LNCAP (cell line): ENCODE results near the gene OAF.

Source experiments
- TF ChIP-seq, protein P1 (sequence below): fragments of 450-650 bp; IDR thresholded peaks from 2 replicates; pipeline ENCODE4 v1.5.1; 2017; ENCODE audit warnings: mild to moderate bottlenecking

The OAF gene

DNA sequence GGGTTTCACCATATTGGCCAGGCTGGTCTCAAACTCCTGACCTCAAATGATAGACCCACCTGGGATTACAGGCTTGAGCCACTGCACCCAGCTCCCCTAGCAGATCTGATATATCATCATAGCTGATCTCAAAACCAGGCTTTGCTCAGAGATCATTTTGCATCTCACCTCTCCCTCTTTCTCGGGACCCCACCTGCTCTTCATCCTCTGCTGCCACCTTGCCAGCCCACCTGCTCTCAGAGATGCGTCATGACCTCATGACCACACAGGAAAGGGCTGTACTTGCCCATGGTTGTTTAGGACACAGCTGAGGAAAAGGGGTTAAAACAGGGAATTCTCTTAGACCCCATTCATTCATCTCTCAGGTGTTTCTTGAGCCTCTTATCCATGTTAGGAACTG lies 56.5 kb downstream of the OAF start:
- TF ChIP-seq, protein P1, sequence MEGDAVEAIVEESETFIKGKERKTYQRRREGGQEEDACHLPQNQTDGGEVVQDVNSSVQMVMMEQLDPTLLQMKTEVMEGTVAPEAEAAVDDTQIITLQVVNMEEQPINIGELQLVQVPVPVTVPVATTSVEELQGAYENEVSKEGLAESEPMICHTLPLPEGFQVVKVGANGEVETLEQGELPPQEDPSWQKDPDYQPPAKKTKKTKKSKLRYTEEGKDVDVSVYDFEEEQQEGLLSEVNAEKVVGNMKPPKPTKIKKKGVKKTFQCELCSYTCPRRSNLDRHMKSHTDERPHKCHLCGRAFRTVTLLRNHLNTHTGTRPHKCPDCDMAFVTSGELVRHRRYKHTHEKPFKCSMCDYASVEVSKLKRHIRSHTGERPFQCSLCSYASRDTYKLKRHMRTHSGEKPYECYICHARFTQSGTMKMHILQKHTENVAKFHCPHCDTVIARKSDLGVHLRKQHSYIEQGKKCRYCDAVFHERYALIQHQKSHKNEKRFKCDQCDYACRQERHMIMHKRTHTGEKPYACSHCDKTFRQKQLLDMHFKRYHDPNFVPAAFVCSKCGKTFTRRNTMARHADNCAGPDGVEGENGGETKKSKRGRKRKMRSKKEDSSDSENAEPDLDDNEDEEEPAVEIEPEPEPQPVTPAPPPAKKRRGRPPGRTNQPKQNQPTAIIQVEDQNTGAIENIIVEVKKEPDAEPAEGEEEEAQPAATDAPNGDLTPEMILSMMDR = no peak

DNA sequence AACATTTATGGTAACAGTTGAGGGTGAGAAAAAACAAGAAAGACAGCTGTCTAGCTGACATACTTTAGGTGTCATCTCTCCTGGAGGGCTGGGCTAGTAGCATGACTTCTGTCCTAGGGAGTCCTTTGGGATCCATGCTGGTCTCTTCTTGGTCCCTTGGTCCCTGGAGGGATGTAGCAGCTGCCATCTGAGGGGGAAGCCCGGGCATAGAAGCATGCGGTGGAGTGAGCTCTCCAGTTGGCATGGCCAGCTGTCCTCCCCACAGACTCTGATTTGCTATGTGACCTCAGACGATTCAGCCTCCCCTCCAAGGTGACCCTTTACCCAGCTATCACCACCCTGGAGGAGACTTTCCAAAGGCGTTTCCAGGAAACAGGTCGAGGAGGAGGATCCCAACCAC lies 57.9 kb downstream of the OAF start:
- TF ChIP-seq, protein P1 = no peak

DNA sequence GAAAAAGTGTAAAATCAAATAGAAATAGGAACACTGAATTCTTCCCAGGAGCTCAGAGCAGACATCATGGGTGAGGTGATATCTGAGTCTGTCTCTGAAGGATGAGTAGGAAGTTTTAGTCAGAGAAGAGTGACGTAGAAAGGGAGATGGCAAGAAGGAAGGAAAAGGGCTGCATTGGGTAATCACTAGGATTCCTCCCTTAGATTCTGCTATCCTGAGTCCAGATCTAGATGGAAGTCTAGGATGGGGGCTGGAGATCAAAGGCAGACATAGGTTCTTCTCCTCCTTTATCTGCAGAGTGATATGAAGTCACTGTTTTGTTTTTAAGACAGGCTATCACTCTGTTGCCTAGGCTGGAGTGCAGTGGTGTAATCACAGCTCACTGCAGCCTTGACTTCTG lies 59.6 kb downstream of the OAF start:
- TF ChIP-seq, protein P1 = no peak

DNA sequence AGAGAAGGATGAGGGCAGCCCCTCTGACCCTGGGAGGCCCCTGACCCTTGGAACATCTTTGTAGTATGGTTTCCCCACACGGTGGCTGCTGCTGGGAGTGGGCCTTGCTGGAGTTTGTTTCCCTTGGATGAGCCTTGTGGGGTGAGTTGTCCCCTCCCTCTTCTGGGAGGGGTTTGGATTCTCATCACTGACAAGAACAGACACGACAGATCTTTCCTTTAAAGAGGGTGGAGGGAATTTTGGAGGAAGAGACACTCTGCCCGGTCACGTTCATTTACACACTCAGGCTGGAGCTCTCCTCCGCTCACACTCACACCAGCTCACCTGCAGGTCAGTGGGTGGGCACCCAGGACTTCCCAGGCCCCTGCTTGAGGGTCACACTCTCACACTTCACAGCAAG lies 60.8 kb downstream of the OAF start:
- TF ChIP-seq, protein P1 = no peak

DNA sequence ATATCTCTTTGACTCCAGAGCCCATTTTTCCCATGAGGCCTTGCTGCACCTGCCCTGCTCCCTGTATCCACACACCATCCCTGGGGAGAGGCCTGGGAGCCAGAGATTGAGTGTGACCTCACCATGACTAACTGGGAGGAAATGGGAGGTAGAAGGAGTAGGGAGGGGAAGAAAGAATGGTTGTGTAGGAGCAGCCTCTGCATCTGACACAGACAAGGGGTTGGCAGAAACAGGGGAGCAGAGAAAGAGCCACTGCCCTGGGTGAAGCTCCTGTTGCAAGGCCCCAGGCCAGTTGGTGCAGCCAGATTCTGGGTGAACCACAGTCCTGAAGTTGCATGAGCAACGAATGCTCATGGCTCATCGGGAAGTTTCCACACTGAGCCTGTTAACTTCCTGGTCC lies 61.5 kb downstream of the OAF start:
- TF ChIP-seq, protein P1 = no peak

DNA sequence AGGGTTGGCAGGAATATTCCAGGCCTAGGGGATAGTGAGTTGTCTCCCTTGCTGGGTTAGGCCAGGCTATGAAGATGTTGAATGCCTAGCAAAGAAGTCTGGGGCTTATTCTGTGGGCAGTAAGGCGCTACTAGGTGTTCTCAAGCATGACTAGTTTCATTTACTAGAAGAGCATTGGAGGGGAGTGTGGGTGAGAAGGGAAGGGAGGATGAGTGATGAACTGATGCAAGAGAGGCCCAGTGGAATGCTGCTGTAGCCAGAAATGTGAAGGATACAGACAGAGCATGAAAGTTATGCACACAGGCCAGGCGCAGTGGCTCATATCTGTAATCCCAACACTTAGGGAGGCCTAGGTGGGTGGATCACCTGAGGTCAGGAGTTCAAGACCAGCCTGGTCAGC lies 62.6 kb downstream of the OAF start:
- TF ChIP-seq, protein P1 = no peak

DNA sequence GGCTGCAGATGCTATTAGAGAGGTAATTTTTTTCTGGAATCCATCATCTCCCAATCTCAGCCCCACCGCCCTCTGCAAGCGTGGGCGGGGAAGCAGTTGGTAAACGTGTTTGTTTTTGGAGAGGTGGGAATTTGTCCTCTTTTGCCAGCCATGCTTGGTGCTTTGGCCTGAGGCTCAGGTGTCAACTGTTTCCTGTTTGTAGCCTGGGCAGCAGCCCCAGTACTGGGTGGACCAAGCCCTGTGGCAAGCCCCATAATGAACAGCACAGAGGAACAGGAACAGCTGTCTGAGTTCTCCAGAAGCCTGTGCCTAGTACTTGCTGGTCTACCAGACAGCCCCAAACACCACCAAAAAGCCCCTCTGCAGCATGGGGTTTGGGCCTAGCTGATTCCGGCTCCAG lies 68.7 kb downstream of the OAF start:
- TF ChIP-seq, protein P1 = no peak
